Stimulated activated memory B cell treated with anti-CD40 and anti-IgM and Interleukin-4, amounts not matched to agents 10 μg/mL and 1 μg/mL and 100 μg/mL, for 72 hours (primary cell): ENCODE results near the gene SLC27A2.

ENCODE experiments used
- ATAC-seq: fragments of 150-1000 bp; cut with Tn5 transposase; 2 replicates; pipeline ENCODE4 v1.10.0; 2021
- H3K27ac Mint-ChIP-seq: one replicate; pipeline ENCODE4 v1.8.0; 2022; ENCODE audit warnings: mild to moderate bottlenecking, mixed read lengths
- H3K27me3 Mint-ChIP-seq: one replicate; pipeline ENCODE4 v1.8.0; 2022; ENCODE audit warnings: mixed read lengths
- H3K36me3 Mint-ChIP-seq: one replicate; pipeline ENCODE4 v1.8.0; 2022; ENCODE audit warnings: mixed read lengths
- H3K4me1 Mint-ChIP-seq: one replicate; pipeline ENCODE4 v1.8.0; 2022; ENCODE audit warnings: mixed read lengths
- H3K4me3 Mint-ChIP-seq: one replicate; pipeline ENCODE4 v1.8.0; 2022; ENCODE audit warnings: mild to moderate bottlenecking, moderate library complexity, mixed read lengths
- H3K9me3 Mint-ChIP-seq: one replicate; pipeline ENCODE4 v1.8.0; 2022; ENCODE audit warnings: mixed read lengths

The SLC27A2 gene

DNA sequence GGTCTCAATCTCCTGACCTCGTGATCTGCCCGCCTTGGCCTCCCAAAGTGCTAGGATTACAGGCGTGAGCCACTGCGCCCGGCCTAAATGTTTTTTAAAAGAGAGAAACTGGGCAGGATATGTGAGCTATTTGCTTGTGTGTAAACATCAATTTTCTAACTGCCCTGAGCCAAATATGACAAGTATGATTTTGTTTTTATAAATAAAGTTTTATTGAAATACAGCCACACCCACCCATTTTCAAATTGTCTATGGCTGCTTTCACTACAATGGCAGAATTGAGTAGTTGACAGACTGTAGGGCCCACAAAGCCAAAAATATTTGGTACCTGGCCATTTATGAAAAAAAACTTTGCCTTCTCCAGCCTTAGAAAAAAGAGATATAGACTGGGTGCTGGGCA is 99.4 kb downstream of the SLC27A2 start:
- Mint-ChIP-seq H3K9me3 (no peaks in the 10 kb centered on the region), H3K27ac (no peak overlapping the region), H3K4me3 (no peak overlapping the region), H3K4me1 (no peaks in the 10 kb centered on the region), H3K36me3 (peaks cover 33% of the 10 kb centered on the region), H3K27me3 (no peaks in the 10 kb centered on the region)
- no peak for ATAC-seq
